GM19324 (cell line): ENCODE results near the gene BNC2.

Experiments used
- ATAC-seq: cut with Tn5 transposase; IDR thresholded peaks from one replicate; pipeline ENCODE4 v1.9.1; 2021; ENCODE audit warnings: mild to moderate bottlenecking, moderate library complexity; ENCODE audit not compliant: unreplicated experiment, low FRiP score

BNC2 gene

GRCh38 chr9:16652582-16652981, 217.9 kb downstream of the BNC2 start:
- ATAC-seq: no peak

GRCh38 chr9:16651446-16651964, 219.0 kb downstream of the BNC2 start:
- no peak for ATAC-seq

DNA sequence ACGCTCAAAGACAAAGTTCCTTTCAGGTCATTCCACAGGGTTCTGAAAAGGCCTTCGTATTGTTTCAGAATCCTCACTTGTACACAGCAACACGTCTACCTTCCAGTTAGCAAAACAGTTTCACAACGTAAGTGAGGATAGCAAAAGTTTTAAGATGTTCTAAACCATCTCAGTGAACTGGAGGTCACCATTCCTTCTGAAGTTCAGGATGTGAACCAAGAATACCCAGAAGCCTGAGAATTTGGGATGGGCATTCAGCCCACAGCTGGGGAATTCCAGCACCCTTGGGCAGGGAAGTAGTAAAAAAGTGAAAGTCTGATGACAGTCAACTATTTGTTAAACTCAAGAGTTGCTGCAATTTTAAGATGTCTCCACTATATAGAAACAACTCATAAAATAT, 224.5 kb downstream of the BNC2 start:
- no peak for ATAC-seq

GRCh38 chr9:16642421-16643109, 227.9 kb downstream of the BNC2 start:
- no peak for ATAC-seq

GRCh38 chr9:16640649-16641048, 229.8 kb downstream of the BNC2 start:
- ATAC-seq: no peak

GRCh38 chr9:16639644-16640043, 230.8 kb downstream of the BNC2 start:
- ATAC-seq: no peak

GRCh38 chr9:16637911-16638310, 232.6 kb downstream of the BNC2 start:
- no peak for ATAC-seq

GRCh38 chr9:16637218-16637617, 233.3 kb downstream of the BNC2 start:
- ATAC-seq: no peak

- no peak for ATAC-seq
Observed at GRCh38 chr9:16633794-16634193, 236.7 kb downstream of the BNC2 start.

- no peak for ATAC-seq
Observed at GRCh38 chr9:16628413-16628812, 242.1 kb downstream of the BNC2 start.

DNA sequence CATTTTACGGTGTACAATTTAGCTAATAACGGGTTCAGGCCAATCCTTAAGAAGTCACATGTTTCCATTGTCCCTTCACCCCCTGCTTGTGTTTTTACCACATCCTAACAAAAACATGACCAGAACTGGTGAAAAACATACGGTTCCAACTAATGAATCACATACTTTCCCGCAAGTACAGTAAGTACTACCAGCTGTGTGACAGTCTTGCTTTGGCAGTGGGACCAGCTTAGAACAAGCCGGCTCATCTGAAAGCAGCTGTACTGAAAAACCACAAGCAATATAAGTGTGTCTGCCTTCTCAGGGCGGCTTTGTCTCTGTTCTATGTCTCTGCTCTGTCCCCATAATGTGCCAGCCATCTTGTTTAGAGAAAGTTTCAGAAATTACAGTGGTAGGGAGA, 242.5 kb downstream of the BNC2 start:
- no peak for ATAC-seq

- no peak for ATAC-seq
Observed at GRCh38 chr9:16627521-16627920, 242.9 kb downstream of the BNC2 start.

DNA sequence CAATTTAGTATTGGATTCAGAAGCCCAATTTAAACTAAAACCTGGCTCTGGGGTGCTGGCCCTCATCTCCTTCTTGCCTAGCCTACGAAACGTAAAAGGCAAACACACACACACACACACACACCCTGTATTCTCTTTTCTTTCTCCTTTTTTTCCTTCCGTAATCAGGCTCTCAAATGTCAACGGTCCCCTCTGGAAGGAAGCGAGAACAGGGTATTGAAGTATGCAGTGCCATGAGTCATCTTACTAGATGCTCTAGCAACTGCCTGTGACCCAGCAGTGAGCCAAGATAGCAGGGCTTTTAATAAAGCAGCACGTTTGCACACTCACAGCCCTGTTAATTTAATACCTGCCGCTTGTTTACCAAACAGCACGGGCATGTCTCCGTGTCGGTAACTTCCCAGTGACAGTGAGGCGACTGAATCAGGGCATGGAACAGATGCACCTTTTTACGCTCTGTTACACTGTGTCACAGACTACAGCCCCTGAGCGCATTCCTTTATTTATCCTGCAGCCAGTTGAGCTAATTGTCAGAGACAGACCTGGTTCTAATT, 243.8 kb downstream of the BNC2 start:
- no peak for ATAC-seq

DNA sequence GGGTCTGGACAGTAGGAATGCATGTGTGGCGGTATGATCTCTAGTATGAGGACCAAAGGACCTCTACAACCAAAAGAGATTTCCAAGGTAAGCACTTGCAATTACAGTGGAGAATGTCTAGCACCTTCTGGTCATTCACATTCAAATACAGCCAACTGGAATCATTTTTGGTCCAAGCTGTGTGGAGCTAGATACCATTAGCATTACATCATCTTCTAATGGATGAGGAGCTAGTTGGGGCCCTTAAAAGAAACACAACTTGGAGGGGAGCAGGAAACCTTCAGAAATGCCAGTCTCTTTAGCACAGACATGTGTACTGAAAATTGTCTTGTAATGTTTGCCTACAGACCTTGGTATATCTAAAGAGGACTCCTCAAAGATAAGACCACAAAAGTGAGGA, 244.7 kb downstream of the BNC2 start:
- ATAC-seq: no peak

DNA sequence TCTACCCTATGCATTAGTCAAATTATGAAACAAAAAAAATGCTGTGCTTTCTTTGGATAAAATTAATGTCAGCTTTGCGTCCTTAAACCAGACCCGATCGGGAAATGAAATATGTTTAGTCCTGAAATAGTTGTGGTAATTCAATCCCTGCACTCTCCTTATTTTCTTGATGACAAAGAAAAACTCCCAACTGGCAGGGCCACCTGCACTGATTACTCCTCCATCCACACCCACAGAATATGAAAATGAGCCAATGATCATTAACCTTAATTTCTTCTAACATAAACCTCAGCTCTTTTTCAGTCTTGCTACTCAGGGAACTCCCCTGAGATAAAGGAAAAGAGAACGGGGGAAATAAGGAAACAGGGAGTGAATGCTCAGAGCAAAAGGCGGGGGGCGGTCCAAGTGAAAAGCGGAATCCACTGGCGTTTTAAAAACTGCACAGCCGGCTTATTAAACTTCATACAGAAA, 245.3 kb downstream of the BNC2 start:
- ATAC-seq: no peak

GRCh38 chr9:16624744-16625117, 245.7 kb downstream of the BNC2 start:
- no peak for ATAC-seq

GRCh38 chr9:16623989-16624743, 246.3 kb downstream of the BNC2 start:
- no peak for ATAC-seq

DNA sequence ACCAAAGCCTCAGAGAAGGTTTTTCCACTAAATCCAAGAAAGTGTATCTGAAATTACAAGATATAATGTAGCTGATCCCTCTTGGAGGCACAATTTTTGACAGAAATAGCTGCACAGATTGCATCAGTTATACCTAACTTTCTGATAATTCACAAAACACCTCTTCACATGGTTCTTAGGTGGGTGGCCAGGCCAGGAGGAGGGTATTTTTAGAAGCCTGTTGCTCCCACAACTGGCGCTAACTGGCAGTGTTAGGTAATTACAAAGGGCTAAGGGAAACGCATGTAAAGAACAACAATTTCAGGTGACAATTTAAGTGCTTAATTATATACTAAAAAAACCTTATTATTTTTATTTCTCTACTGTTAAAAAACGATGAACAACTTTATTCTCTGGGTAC, 247.9 kb downstream of the BNC2 start:
- ATAC-seq: no peak

GRCh38 chr9:16619914-16620520, 250.5 kb downstream of the BNC2 start:
- ATAC-seq: no peak

DNA sequence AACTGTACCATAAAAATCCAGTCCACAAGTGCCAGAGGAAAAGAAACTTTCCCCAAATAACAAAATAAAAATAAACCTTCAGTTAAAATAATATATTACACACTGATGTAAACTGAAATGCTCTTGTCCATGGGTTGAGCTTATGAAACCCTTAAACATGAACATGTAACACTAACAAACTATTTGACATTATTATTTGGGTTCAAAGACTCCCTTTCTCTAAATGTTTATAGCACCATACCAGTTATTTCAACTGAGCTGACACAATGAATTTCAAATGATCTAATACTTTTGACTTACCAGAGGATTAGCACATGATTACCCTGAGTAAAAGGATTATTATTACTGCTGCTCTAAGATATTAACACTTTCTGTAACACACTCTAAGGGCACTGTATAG, 251.1 kb downstream of the BNC2 start:
- ATAC-seq: no peak

DNA sequence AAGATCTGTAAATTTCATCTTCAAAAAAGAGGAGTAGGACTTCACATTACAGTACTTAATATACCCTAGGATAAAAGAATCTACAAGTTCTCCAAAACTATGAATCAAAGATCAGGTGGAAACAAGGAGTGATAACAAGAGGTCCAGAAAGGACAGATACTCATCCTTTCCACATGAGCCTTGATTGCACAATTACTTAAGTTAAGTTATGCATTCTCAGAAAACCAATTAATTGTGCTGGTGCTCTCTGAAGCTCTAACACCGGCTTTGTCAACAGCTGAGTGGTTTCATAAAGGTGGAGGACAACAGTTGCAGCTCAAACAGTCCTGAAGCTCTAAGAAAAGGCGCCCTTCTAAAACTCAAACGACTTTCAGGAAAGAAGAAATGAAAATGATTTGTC, 251.9 kb downstream of the BNC2 start:
- ATAC-seq: no peak
